GM08714 (cell line): ENCODE measurements around the gene RWDD4.

Experiments used
- H3K4me3 ChIP-seq: fragments of 200-500 bp; sonication (Bioruptor generic); 2 replicates; pipeline ENCODE4 v1.5.1; 2014; ENCODE audit warnings: mild to moderate bottlenecking, low read length, inconsistent platforms
- ZNF274 ChIP-seq: IDR thresholded peaks from 2 replicates; pipeline ENCODE4 v1.6.1; 2012; ENCODE audit warnings: mild to moderate bottlenecking, low read depth, low read length

The RWDD4 gene

DNA sequence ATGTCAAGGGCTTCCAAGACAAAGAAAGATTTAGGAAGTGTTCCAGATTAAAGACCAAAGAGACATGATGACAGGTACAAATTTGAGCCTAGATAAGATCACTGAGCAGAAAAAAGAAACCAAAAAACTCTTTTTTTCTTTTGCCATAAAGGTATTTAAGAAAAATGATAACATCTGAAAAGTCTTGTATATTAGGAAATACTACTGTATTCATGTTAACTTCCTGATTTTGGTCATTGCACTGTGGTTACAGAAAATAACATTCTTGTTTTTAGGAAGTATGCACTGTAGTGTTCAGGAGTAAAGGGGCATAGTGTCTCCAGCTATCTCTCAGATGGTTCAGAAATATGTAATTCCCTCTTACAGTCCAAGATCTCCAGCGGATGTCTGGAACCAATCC is 37.1 kb downstream of the RWDD4 start:
- TF ChIP-seq ZNF274 = no peak

GRCh38 chr4:183620421-183620820 is 38.6 kb downstream of the RWDD4 start:
- no peak for TF ChIP-seq ZNF274
- H3K4me3 ChIP-seq = no peak overlapping the region

More for the DNA sequence above, 37.1 kb downstream of the RWDD4 start:
- H3K4me3 ChIP-seq = no peak overlapping the region

- no peak overlapping the region for H3K4me3 ChIP-seq
- TF ChIP-seq ZNF274 = no peak
Observed at GRCh38 chr4:183618681-183619080, 40.3 kb downstream of the RWDD4 start.

DNA sequence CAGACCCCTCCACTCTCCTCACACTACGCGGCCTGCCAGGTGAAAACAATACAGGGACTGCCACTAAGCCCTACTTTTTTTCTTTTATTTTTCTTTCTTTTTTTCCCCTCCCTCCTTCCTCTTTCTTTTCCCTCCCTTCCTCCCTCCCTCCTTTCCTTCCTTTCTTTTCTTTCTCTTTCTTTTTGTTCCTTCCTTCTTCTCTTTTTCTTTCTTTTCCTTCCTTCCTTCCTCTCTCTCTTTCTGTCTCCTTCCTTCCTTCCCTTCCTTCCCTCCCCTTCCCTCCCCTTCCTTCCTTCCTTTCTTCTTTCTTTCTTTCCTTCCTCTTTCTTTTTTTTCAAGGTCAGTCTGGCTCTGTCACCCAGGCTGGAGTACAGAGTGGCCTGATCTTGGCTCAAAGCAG is 41.9 kb downstream of the RWDD4 start:
- no peak for TF ChIP-seq ZNF274
- H3K4me3 ChIP-seq = no peak overlapping the region

DNA sequence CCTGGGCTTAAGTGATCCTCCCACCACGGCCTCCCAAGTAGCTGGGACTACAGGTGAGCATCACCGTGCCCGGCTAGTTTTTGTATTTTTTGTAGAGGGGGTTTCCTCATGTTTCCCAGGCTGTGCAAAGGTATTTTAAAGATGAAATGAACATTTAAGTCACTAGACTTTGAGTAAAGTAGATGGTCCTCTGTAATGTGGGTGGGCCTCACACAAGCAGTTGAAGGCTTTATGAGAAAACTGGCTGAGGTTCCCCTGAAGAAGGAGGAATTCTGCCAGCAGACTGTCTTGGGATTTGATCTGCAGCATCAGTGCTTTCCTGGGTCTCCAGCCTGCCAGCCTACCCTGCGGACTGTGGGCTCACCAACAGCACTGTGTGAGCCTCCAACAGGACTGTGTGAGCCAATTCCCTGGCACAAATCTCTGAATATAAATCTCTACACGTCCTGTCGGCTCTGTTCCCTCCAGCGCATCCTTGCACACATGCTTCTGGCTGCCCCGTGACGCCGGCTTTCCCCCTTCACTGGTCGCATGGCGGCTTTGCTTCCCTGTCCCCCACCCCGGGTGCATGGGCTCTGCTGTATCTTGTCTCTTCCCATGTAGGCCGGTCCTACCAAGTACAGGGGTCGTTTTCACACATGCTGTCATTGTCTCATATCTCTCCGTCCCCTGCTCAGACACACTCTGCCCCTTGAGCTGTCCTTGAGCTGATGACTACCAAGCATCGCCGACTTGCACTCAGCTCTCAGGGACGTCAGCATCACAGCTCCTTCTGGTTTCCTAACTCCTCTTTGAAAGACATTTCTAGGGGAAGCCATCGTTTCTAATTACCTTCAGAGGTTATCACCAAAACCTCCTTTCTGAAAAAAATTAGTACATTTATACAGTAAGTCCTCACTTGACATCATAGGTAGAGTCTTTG is 46.4 kb downstream of the RWDD4 start:
- H3K4me3 ChIP-seq = no peak overlapping the region
- no peak for TF ChIP-seq ZNF274

DNA sequence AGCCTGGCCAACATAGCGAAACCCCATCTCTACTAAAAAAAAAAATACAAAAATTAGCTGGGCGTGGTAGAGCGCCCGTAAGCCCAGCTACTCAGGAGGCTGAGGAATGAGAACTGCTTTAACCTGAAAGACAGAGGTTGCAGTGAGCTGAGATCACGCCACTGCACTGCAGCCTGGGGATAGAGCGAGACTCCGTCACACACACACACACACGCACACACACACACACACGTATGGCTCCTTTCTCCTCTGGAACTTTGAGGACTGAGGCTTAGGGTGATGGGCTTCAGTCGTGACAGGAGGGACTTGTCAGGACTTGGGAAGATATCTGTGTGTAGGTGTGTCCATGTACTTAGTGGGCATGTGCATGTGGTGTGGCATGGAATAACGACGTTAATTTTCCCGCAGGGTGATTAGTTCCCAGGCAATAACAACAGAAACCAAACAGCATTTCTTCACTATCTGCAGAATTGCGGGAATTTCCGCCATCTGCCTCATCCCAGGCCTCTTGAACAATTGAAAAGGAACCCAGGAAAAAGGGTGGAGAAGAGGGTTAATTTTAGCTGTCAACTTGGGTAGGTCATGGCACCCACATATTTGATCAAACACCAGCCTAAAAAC is 47.7 kb downstream of the RWDD4 start:
- no peak for TF ChIP-seq ZNF274
- no peak overlapping the region for H3K4me3 ChIP-seq

GRCh38 chr4:183610613-183611012 is 48.4 kb downstream of the RWDD4 start:
- H3K4me3 ChIP-seq = no peak overlapping the region
- no peak for TF ChIP-seq ZNF274

DNA sequence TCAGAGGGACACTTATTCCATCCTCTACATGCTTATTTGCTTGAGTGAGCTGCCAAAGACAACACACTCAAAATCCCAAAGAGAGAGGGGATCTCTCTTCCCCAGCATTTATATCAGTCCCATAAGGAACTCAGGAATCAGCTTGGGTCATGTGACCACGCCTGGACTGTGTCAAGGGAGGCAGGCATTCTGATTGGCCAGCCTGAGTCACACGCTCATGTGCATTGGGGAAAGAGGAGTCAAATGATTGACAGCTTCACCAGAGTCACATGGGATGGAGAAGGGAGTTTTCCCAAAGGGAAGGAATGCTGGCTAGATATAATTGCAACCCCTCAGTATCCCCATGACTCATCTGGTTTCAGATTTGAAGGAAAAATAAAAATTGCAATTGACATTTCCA is 49.0 kb downstream of the RWDD4 start:
- no peak for TF ChIP-seq ZNF274
- H3K4me3 ChIP-seq = no peak overlapping the region

- no peak overlapping the region for H3K4me3 ChIP-seq
- TF ChIP-seq ZNF274 = no peak
Observed at GRCh38 chr4:183609151-183609550, 49.8 kb downstream of the RWDD4 start.

DNA sequence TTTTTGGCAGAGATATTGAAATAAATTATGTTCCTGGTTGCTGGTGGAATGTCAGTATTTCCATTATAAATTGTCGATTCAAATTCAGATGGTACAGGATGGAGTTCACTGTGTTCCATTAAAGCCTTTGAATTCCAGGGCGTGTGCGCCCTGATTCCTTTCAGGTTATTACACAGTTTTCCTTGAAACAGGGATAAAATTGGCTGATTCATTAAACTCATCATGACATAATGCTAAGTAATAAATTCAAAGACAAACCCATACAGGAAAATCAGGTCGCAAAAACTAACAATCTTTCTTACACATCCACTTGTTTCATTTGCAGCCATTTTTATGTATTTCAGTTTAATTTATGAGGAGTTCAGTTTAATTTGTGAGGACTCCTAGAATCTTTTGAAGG is 51.1 kb downstream of the RWDD4 start:
- no peak for TF ChIP-seq ZNF274
- H3K4me3 ChIP-seq = no peak overlapping the region

- TF ChIP-seq ZNF274 = no peak
- no peak overlapping the region for H3K4me3 ChIP-seq
Observed at GRCh38 chr4:183602557-183603027, 56.4 kb downstream of the RWDD4 start.

- no peak for TF ChIP-seq ZNF274
- H3K4me3 ChIP-seq = no peak overlapping the region
Observed at GRCh38 chr4:183601381-183601780, 57.6 kb downstream of the RWDD4 start.

- no peak for TF ChIP-seq ZNF274
- H3K4me3 ChIP-seq = no peak overlapping the region
Observed at GRCh38 chr4:183600189-183600685, 58.7 kb downstream of the RWDD4 start.

DNA sequence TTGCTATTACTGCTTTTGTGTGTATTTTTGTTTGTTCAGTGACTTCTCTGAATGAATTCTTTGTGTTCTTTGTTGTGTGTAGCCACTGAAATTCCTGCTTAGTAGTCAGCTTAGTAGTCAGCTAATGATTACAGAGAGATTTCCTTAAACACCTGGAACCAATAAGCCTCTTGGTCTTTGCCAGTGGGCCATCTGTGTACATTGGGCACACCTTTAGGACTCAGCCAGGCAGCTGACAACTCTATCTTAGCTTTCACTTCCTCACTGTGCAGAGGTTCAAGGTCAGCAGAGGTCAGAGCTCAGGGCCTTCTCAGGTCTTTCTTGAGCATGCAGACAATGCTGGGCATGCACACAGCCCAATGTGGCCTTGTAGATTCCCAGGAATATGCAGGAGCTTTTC is 59.3 kb downstream of the RWDD4 start:
- no peak for TF ChIP-seq ZNF274
- no peak overlapping the region for H3K4me3 ChIP-seq

DNA sequence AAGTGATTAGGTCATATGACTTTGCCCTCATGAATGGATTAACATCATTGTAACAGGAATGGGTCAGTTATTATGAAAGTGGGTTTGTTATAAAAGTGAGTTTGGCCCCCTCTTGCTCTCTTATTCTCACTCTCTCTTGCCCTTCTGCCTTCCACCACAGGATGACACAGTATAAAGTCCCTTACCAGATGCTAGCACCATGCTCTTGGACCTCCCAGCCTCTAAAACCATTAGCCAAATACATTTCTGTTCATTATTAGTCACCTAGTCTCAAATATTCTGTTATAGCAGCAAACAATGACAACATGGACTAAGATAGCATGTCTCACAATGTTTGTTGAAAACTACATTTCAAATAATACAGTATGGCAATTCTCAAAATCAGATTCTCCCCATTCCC is 59.7 kb downstream of the RWDD4 start:
- H3K4me3 ChIP-seq = no peak overlapping the region
- no peak for TF ChIP-seq ZNF274
